NK-92 (cell line): Measurements from ENCODE around the gene GPR132.

Source experiments
- DNase-seq: peaks from one replicate; lab custom pipeline; 2025; ENCODE audit not compliant: unreplicated experiment; lab: John Stamatoyannopoulos, UW

Gene GPR132

GRCh38 chr14:105005929-105006830 is 59.0 kb downstream of the GPR132 start:
- no peak for DNase-seq

- DNase-seq, result no peak
Observed at GRCh38 chr14:105005329-105005928, 59.8 kb downstream of the GPR132 start.
